ENCODE data around the gene NSMF.

DNA sequence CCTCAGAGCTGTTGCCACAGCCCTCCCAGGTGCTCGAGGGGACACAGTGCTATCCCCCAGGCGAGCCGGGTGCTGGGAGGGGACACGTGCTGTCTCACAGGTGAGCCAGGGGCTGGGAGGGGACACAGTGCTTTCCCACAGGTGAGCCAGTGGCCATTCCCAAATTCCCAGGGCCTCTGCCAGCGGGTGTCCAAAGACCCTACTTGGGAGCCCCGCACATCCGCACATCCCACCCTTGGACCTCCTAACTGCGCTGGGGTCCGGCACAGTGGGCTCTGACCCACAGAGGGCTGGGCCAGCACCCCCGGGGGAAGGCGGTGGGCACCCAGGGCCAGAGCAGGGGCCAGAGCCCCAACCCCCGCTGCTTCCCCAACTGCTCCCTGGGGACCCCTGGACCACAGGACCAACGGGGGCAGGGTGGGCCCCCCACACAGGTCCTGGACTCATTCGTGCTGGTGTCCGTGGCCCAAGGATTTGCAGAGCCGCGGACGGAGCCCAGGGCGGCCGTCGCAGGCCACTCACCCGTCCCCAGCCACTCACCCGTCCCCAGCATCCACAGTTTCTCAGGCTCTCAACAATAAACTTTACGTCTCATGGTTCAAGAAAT, 54.1 kb downstream of the NSMF start:
- TF ChIP-seq NRF1 (IDR thresholded peaks at IDR 0.05; ENCODE audit: low read depth, low read length), result no peak
- no peak for TF ChIP-seq EP300 (IDR thresholded peaks at IDR 0.05; ENCODE audit: borderline replicate concordance in 1 of 2, low read depth in 2 of 2, low read length in 2 of 2)
- TF ChIP-seq, protein P1, sequence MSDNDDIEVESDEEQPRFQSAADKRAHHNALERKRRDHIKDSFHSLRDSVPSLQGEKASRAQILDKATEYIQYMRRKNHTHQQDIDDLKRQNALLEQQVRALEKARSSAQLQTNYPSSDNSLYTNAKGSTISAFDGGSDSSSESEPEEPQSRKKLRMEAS (IDR thresholded peaks at IDR 0.05), result no peak
- TF ChIP-seq GABPA (IDR thresholded peaks at IDR 0.05; ENCODE audit: borderline replicate concordance, insufficient read depth, low read length), result no peak
- TF ChIP-seq, protein P2, sequence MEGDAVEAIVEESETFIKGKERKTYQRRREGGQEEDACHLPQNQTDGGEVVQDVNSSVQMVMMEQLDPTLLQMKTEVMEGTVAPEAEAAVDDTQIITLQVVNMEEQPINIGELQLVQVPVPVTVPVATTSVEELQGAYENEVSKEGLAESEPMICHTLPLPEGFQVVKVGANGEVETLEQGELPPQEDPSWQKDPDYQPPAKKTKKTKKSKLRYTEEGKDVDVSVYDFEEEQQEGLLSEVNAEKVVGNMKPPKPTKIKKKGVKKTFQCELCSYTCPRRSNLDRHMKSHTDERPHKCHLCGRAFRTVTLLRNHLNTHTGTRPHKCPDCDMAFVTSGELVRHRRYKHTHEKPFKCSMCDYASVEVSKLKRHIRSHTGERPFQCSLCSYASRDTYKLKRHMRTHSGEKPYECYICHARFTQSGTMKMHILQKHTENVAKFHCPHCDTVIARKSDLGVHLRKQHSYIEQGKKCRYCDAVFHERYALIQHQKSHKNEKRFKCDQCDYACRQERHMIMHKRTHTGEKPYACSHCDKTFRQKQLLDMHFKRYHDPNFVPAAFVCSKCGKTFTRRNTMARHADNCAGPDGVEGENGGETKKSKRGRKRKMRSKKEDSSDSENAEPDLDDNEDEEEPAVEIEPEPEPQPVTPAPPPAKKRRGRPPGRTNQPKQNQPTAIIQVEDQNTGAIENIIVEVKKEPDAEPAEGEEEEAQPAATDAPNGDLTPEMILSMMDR (IDR thresholded peaks at IDR 0.05; ENCODE audit: control extremely low read depth in 1 of 3, insufficient read depth in 1 of 3, low read depth in 1 of 3, low read length in 3 of 3), result no peak
- TF ChIP-seq POLR2A (IDR thresholded peaks at IDR 0.05; ENCODE audit: control extremely low read depth in 1 of 2, low read depth in 2 of 2, low read length in 2 of 2), result no peak
- TF ChIP-seq ZNF274 (IDR thresholded peaks at IDR 0.05; ENCODE audit: borderline replicate concordance, extremely low read depth, low read length), result no peak
- TF ChIP-seq FOSL1 (IDR thresholded peaks at IDR 0.05; ENCODE audit: insufficient read depth, low read depth, low read length), result no peak
- no peak for TF ChIP-seq SRF (IDR thresholded peaks at IDR 0.05; ENCODE audit: low read depth, low read length)
- no peak for TF ChIP-seq KDM4A (IDR thresholded peaks at IDR 0.05; ENCODE audit: low read depth, low read length, severe bottlenecking)

All from H1 (cell line).